GM10266 (cell line): ENCODE measurements around the gene EFEMP2.
A peak's percentile ranks its signal among the peaks of the same experiment; 100 is the strongest.
"Not testable (repeated sequence)": the region's sequence is repeated elsewhere in the genome, so short reads cannot be mapped to it uniquely, and the experiment has no call there.

Experiments used
- DNase-seq: peaks from one replicate; pipeline ENCODE4 v3.0.0; 2012; ENCODE audit errors: extremely low spot score
- TF ChIP-seq, protein P1 (sequence below): IDR thresholded peaks from 2 replicates; pipeline ENCODE4 v1.5.1; 2012; ENCODE audit warnings: mild to moderate bottlenecking, low read depth; ENCODE audit not compliant: control insufficient read depth, insufficient read depth; ENCODE audit errors: missing control alignments

EFEMP2 gene

GRCh38 chr11:65833297-65834030, 39.1 kb downstream of the EFEMP2 start, which contains the start of gene SNX32:
Gene SNX32, plus strand, starts transcription at chr11:65833963. Its CDS starts 103 bp downstream, at chr11:65834066.
- DNase-seq = peak; percentile 98
- TF ChIP-seq, protein P1, sequence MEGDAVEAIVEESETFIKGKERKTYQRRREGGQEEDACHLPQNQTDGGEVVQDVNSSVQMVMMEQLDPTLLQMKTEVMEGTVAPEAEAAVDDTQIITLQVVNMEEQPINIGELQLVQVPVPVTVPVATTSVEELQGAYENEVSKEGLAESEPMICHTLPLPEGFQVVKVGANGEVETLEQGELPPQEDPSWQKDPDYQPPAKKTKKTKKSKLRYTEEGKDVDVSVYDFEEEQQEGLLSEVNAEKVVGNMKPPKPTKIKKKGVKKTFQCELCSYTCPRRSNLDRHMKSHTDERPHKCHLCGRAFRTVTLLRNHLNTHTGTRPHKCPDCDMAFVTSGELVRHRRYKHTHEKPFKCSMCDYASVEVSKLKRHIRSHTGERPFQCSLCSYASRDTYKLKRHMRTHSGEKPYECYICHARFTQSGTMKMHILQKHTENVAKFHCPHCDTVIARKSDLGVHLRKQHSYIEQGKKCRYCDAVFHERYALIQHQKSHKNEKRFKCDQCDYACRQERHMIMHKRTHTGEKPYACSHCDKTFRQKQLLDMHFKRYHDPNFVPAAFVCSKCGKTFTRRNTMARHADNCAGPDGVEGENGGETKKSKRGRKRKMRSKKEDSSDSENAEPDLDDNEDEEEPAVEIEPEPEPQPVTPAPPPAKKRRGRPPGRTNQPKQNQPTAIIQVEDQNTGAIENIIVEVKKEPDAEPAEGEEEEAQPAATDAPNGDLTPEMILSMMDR = no peak

DNA sequence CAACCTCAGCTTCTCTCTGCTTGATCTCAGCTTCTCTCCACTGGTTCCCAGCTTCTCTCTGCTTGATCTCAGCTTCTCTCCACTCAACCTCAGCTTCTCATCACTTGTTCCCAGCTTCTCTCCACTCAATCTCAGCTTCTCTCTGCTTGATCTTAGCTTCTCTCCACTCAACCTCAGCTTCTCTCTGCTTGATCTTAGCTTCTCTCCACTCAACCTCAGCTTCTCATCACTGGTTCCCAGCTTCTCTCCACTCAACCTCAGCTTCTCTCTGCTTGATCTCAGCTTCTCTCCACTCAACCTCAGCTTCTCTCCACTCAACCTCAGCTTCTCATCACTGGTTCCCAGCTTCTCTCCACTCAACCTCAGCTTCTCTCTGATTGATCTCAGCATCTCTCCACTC, 40.4 kb downstream of the EFEMP2 start:
- not testable (repeated sequence) for DNase-seq

GRCh38 chr11:65829459-65829858, 43.1 kb downstream of the EFEMP2 start:
- TF ChIP-seq, protein P1 = no peak
- DNase-seq = no peak

DNA sequence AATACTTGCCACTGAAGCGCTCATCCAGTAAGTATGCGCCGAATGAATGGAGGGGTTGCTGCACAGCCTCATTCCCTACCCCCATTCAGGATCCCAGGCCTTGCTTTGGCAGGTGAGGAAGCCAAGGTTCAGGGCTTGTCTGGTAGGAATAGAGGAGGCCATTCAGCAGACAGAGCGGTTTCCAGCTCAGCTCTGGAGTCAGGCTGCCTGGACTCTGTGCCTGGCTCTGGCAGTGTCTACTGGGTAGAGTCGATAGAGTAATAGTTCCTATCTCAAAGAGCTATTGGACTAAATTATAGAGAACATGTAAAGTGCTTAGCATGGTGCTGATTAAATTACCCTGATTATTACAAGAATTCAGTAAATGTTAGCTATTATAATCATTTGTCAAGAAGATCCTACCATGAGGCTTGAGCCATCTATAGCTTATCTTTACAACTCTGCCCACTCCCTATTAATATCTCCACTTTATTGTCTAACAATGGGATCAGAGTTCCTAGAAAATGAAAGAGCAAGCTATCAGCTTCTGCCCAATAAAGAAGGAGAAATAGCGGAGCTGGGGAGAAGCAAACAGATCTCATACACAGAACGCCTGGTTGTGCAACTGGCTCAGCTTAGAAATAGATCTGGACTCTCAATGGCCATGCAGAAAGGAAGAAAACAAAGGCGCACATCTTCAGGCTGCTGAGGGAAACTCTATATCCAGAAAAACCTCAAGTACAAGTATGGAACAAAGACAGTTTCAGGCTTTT, 45.4 kb downstream of the EFEMP2 start:
- TF ChIP-seq, protein P1 = no peak
- DNase-seq = no peak

DNA sequence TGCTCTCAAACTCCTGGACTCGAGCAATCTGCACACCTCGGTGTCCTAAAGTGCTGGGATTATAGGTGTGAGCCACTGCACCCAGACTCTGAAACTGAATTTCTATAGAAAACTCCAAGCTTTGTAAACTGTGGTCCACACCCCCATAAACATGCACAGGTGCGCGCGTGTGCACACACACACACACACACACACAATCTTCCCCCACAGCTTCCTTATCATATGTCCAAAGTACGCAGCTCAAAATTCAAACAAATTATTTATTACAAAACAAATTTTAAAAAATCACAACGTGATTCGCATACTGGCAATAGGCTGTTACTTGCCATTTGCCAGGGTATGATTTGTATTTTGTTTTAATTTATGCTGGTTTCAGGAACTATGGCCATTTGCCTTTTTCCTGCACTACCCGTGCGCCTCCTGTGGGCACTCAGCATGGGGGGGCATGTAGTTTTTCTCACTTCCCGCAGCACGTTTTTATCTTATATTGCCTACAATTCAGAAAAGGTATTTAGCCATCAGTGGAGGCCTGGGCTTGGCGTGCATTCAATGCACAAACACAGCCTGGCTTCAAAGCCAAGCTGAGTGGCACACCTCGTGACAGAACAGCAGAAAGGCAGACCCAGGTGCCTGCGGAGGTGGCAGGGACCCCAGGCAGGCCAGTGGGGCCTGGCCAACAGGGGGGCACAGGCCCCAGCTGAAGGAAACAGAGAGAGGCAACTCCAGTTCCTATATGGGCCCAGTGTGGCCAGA, 49.6 kb downstream of the EFEMP2 start:
- TF ChIP-seq, protein P1 = no peak

GRCh38 chr11:65821107-65821506, 51.5 kb downstream of the EFEMP2 start:
- TF ChIP-seq, protein P1 = no peak
- DNase-seq = no peak

More for the DNA sequence above, 49.6 kb downstream of the EFEMP2 start:
- DNase-seq = no peak

- TF ChIP-seq, protein P1 = peak; percentile 100
- DNase-seq = peak; percentile 96
These were observed 54.5 kb downstream of the EFEMP2 start for GRCh38 chr11:65817835-65818680.
